GM21717 (cell line): ENCODE data around the gene PRSS33.

Source experiments
- ATAC-seq: cut with Tn5 transposase; IDR thresholded peaks from one replicate; pipeline ENCODE4 v1.9.1; 2021; ENCODE audit warnings: mild to moderate bottlenecking, moderate library complexity; ENCODE audit not compliant: unreplicated experiment

PRSS33 gene

GRCh38 chr16:2745116-2745890 lies 42.1 kb downstream of the PRSS33 start:
- ATAC-seq: no peak

GRCh38 chr16:2744711-2745110 lies 42.6 kb downstream of the PRSS33 start:
- ATAC-seq: no peak

- no peak for ATAC-seq
These were observed 44.2 kb downstream of the PRSS33 start for GRCh38 chr16:2743007-2743810.

GRCh38 chr16:2742323-2743006 lies 44.9 kb downstream of the PRSS33 start:
- ATAC-seq: no peak

GRCh38 chr16:2741168-2741567 lies 46.2 kb downstream of the PRSS33 start:
- ATAC-seq: no peak

- no peak for ATAC-seq
These were observed 46.9 kb downstream of the PRSS33 start for GRCh38 chr16:2740476-2740875.

- no peak for ATAC-seq
These were observed 47.5 kb downstream of the PRSS33 start for GRCh38 chr16:2739625-2740430.

- ATAC-seq: no peak
These were observed 48.7 kb downstream of the PRSS33 start for GRCh38 chr16:2738615-2739014.

GRCh38 chr16:2737895-2738418 lies 49.4 kb downstream of the PRSS33 start:
- no peak for ATAC-seq

GRCh38 chr16:2737238-2737605 lies 50.1 kb downstream of the PRSS33 start:
- ATAC-seq: no peak

- ATAC-seq: no peak
These were observed 50.7 kb downstream of the PRSS33 start for GRCh38 chr16:2736476-2737237.

- no peak for ATAC-seq
These were observed 52.4 kb downstream of the PRSS33 start for GRCh38 chr16:2734844-2735515.
